Measurements from ENCODE around the gene ZNF768. TPM values are rescaled to one million over a fixed set of nuclear protein-coding genes. Genes with fewer than 3 reads are reported as not detected.

The ZNF768 gene
- total RNA-seq, 3 donors from 2014 or later, result 53.9 to 70.1 (median 65.9) TPM

DNA sequence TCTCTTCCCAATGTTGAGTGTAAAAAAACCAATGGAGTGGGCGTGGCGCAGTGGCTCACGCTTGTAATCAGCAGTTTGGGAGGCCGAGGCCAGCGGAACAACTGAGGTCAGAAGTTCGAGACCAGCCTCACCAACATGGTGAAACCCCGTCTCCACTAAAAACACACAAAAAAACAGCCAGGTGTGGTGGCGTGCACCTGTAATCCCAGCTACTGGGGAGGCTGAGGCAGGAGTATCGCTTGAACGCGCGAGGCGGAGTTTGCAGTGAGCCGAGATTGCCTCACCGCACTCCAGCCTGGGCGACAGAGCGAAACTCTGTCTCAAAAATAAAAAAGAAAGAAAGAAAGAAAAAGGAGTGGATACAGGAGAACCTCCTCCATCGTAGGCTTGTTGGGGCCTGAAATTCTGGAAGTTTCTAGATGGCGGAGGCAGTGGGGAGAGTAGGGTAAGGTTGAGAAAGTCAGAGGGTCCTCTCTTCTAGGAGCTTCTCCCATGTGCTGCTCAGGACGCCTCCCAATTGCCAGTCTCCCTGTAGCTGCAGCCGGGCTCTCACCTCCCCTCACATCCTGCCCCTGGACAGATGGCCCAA, 32.5 kb upstream of the ZNF768 start:
- intact Hi-C loops (cut with DNase I, micrococcal nuclease), result no loop called here

DNA sequence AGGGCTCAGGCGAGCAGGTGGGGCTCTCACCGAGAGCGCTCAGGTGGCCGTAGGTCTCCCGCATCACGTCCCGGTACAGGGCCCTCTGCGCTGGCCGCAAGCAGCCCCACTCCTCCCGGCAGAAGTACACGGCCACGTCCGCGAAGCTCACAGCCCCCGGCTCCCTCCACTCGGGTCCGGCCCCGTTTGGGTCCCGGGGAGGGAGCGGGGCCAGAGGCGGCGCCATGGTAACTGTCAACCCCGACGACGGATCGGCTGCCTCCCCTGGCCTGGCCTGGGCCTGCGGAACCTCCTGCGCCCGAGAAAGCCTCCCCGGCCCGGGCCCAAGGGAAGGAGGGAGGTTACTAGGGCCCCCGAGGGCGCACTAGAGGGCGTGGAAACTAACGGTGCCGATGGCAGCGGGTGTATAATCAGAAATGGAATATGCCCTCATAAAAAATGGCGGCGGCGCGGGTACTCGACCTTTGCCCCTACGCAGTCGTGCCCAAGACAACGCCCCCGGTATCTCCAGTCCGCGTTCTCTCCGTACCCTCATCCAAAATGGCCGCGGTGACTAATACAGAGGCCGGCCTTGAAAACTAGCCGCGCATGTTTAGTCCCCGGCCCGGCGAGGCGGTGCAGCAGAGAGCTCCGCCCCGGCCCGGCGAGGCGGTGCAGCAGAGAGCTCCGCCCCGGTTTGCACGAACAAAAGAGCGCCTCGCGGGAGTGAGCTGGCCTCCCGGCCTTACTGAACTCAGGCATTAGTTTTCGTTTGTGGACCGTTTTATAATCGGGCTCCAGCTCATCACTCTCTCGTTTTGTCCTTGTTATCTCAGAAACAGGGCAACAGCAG, 31.8 kb upstream of the ZNF768 start, which contains the start of gene ZNF764:
Gene ZNF764, minus strand, starts transcription at position 418 of the 832 bp plus-strand sequence. Its CDS starts 192 bp downstream, at position 226.
- ATAC-seq (peak; percentile 93), DNase-seq (peak; percentile 97 to 99 (median 98))
- no peaks in the 10 kb centered on the region for H3K9me3 ChIP-seq
- peaks cover 31% of the 10 kb centered on the region for H3K4me1 ChIP-seq (ENCODE audit: low read depth)
- intact Hi-C loops (cut with DNase I, micrococcal nuclease), result no loop called here
- H3K4me3 ChIP-seq, result peak within 1 kb of the TSS; percentile 74
- TF ChIP-seq, protein P1, sequence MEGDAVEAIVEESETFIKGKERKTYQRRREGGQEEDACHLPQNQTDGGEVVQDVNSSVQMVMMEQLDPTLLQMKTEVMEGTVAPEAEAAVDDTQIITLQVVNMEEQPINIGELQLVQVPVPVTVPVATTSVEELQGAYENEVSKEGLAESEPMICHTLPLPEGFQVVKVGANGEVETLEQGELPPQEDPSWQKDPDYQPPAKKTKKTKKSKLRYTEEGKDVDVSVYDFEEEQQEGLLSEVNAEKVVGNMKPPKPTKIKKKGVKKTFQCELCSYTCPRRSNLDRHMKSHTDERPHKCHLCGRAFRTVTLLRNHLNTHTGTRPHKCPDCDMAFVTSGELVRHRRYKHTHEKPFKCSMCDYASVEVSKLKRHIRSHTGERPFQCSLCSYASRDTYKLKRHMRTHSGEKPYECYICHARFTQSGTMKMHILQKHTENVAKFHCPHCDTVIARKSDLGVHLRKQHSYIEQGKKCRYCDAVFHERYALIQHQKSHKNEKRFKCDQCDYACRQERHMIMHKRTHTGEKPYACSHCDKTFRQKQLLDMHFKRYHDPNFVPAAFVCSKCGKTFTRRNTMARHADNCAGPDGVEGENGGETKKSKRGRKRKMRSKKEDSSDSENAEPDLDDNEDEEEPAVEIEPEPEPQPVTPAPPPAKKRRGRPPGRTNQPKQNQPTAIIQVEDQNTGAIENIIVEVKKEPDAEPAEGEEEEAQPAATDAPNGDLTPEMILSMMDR (IDR thresholded peaks at IDR 0.05), result no peak
- peaks cover 4% of the 10 kb centered on the region for H3K36me3 ChIP-seq (ENCODE audit: low read depth)

More for the DNA sequence above, 32.5 kb upstream of the ZNF768 start:
- no peak overlapping the region for H3K4me3 ChIP-seq
- ATAC-seq, result no peak
- no peaks in the 10 kb centered on the region for H3K9me3 ChIP-seq
- peaks cover 4% of the 10 kb centered on the region for H3K36me3 ChIP-seq (ENCODE audit: low read depth)
- DNase-seq, result no peak
- peaks cover 24% of the 10 kb centered on the region for H3K4me1 ChIP-seq (ENCODE audit: low read depth)
- TF ChIP-seq, protein P1 (IDR thresholded peaks at IDR 0.05), result no peak

DNA sequence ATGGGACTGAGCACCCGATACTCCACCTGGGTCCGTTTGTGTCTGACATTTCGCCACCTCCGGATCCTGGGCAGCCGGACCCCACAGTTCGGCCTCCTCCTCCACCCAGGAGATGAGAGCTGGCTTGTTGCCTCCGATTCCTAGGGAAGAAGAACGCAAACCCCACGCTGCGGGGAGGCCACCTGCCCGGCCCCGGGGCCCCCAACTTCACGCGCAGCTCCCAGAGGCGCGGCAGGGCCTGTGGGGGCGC, 31.3 kb upstream of the ZNF768 start:
- Histone ChIP-seq H3K9me3 (no peaks in the 10 kb centered on the region), H3K36me3 (ENCODE audit: low read depth) (peaks cover 4% of the 10 kb centered on the region), H3K4me3 (peak overlapping the region; percentile 74), H3K4me1 (ENCODE audit: low read depth) (peaks cover 35% of the 10 kb centered on the region)
- intact Hi-C loops (cut with DNase I, micrococcal nuclease), result no loop called here
- DNase-seq (peak in 1 of 3 donors; percentile 42), ATAC-seq (no peak)
- TF ChIP-seq, protein P1 (IDR thresholded peaks at IDR 0.05), result no peak

- Histone ChIP-seq H3K9me3 (no peaks in the 10 kb centered on the region), H3K4me3 (no peak overlapping the region), H3K36me3 (ENCODE audit: low read depth) (peaks cover 4% of the 10 kb centered on the region), H3K4me1 (ENCODE audit: low read depth) (peaks cover 28% of the 10 kb centered on the region)
- TF ChIP-seq, protein P1 (IDR thresholded peaks at IDR 0.05), result no peak
- ATAC-seq (no peak), DNase-seq (peak in 1 of 3 donors; percentile 58)
- intact Hi-C loops (cut with DNase I, micrococcal nuclease), result no loop called here
Measured at GRCh38 chr16:30556125-30556473, 29.7 kb upstream of the ZNF768 start.

DNA sequence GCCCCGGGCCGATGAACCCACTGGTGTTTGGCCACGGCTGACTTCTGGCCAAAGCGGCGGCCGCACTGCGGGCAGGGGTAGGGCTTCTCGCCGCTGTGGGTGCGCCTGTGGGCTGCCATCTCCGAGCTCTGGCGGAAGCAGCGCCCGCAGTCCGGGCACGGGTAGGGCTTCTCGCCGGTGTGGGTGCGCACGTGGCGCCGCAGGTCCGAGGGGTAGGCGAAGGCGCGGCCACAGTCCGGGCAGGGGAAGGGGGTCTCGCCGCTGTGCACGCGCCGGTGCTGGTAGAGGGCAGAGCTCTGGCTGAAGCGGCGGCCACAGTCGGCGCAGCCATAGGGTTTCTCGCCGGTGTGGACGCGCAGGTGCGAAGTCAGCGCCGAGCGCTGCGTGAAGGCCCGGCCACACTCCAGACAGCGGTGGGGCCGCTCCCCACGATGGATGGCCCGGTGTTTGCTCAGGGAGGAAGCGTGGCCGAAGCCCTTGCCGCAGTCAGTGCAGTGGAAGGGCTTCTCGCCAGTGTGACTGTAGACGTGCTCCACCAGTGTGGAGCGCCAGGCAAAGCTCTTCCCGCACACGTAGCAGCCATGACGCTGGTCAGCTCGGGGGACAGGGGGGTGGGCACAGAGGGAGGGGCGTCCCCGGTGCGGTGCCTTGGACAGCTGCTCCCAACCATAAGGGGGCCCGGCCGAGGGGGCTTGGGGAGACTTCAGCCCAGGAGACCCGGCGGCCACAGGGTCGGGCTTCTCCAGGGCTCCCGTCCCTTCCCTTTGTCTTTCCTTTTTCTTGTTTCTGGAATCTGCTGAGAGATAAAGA, 29.2 kb upstream of the ZNF768 start:
- ATAC-seq (no peak), DNase-seq (no peak)
- H3K9me3 ChIP-seq, result no peaks in the 10 kb centered on the region
- no peak overlapping the region for H3K4me3 ChIP-seq
- intact Hi-C loops (cut with DNase I, micrococcal nuclease), result no loop called here
- TF ChIP-seq, protein P1 (IDR thresholded peaks at IDR 0.05), result no peak
- H3K4me1 ChIP-seq (ENCODE audit: low read depth), result peaks cover 28% of the 10 kb centered on the region
- H3K36me3 ChIP-seq (ENCODE audit: low read depth), result peaks cover 4% of the 10 kb centered on the region
